ENCODE results near the gene WWOX.

GRCh38 chr16:78264642-78265041 is 165.2 kb downstream of the WWOX start:
- TF ChIP-seq CTCF (IDR thresholded peaks at IDR 0.05 in 8 of 11, conservative IDR thresholded peaks at IDR 0.05 in 3 of 11) (no peak), POLR2A (IDR thresholded peaks at IDR 0.05) (no peak)
